Small intestine (tissue), 4 donors: ENCODE data around the gene ALOX5AP. TPM values are rescaled to one million over a fixed set of nuclear protein-coding genes. Genes with fewer than 3 reads are reported as not detected.

Experiments used
- polyA plus RNA-seq, 4 donors: library from polyadenylated mRNA; stranded (reverse) in 3 of 4; unstranded in 1 of 4; fragments of 200-250 nt in 3 of 4; fragments of 120-200 nt in 1 of 4; gene quantifications; one replicate each; pipeline versions ENCODE4 v1.2.1 to v1.2.3, GENCODE V29; 2013
- donor health status: healthy with polysubstance abuse.
- donor health status: Bipolar disorder and iron deficiency.
- donor health status: healthy.

Gene ALOX5AP
- polyA plus RNA-seq, 4 donors = 5.5 to 36.1 (median 16.5) TPM

Other genes with a start within 250 kb of the ALOX5AP start
- gene USPL1, start 117.6 kb upstream of the ALOX5AP start, polyA plus RNA-seq = 10 to 100 TPM in 1 of 4 donors, 1 to 10 TPM in 3; 6.6 to 23.2 (median 8.3) TPM
- gene MEDAG, start 170.7 kb downstream of the ALOX5AP start, polyA plus RNA-seq = 10 to 100 TPM in 1 of 4 donors, 1 to 10 TPM in 1, under 1 TPM in 2; 0.34 to 21.4 (median 1.6) TPM
- not detected for gene TEX26, start 197.1 kb downstream of the ALOX5AP start, polyA plus RNA-seq